Panc1 (cell line): ENCODE measurements around the gene HES5. TPM values are rescaled to one million over a fixed set of nuclear protein-coding genes. Genes with fewer than 3 reads are reported as not detected.
A peak's percentile ranks its signal among the peaks of the same experiment; 100 is the strongest.

Experiments
- ATAC-seq: fragments of 200-7000 bp; cut with Tn5 transposase; 2 replicates; pipeline ENCODE4 v1.9.1; 2020; ENCODE audit warnings: mild to moderate bottlenecking, moderate library complexity
- BruUV-seq: library from RNA; stranded (reverse); fragments of 400-500 nt; replicated peaks from 2 replicates; lab custom pipeline; 2021; lab: Mats Ljungman, UMichigan
- CTCF ChIA-PET: fragments of 300-600 bp; sonication (Branson Sonifier 250); formaldehyde crosslinking; loops from one replicate; lab custom pipeline; 2022; ENCODE audit warnings: antibody characterized with exemption; lab: Charles Lee
- POLR2A ChIA-PET: fragments of 300-600 bp; sonication (Branson Sonifier 250); formaldehyde crosslinking; loops from one replicate; lab custom pipeline; 2022; ENCODE audit warnings: antibody characterized with exemption; lab: Charles Lee
- DNase-seq: peaks from one replicate; pipeline ENCODE4 v3.0.0-alpha.2; 2010; ENCODE audit warnings: low read depth, low spot score
- H3K27ac ChIP-seq: 2 replicates; pipeline ENCODE4 v1.5.1; 2011; ENCODE audit warnings: mild to moderate bottlenecking, low read length, inconsistent platforms
- H3K27me3 ChIP-seq: fragments of 200-500 bp; sonication (Bioruptor generic); 2 replicates; pipeline ENCODE4 v1.6.0; 2014; ENCODE audit warnings: low read length, inconsistent platforms; ENCODE audit not compliant: control insufficient read depth, insufficient read depth
- H3K36me3 ChIP-seq: fragments of 200-500 bp; sonication (Bioruptor generic); 2 replicates; pipeline ENCODE4 v1.5.1; 2014; ENCODE audit warnings: inconsistent platforms, mild to moderate bottlenecking, low read length, moderate library complexity; ENCODE audit not compliant: control insufficient read depth, insufficient read depth
- H3K4me1 ChIP-seq: 2 replicates; pipeline ENCODE4 v1.5.1; 2011; ENCODE audit warnings: inconsistent platforms, mild to moderate bottlenecking, low read length, moderate library complexity; ENCODE audit not compliant: control insufficient read depth, insufficient read depth
- H3K4me3 ChIP-seq, 2 experiments: 2 replicates each; pipeline ENCODE4 v1.5.1; 2011 to 2012; ENCODE audit warnings: low read depth in 2 of 2, low read length in 2 of 2, mild to moderate bottlenecking in 2 of 2, inconsistent platforms in 1 of 2, moderate library complexity in 1 of 2
- H3K9me3 ChIP-seq: fragments of 200-500 bp; sonication (Bioruptor generic); 2 replicates; pipeline ENCODE4 v1.5.1; 2014; ENCODE audit warnings: low read depth, mild to moderate bottlenecking, inconsistent platforms, low read length, moderate library complexity; ENCODE audit not compliant: control insufficient read depth, insufficient read depth
- CTCF ChIP-seq: fragments of 450-650 bp; IDR thresholded peaks from 2 replicates; pipeline ENCODE4 v1.5.1; 2017; ENCODE audit warnings: mild to moderate bottlenecking
- POLR2AphosphoS5 ChIP-seq: IDR thresholded peaks from 2 replicates; pipeline ENCODE4 v1.6.1; 2012; ENCODE audit warnings: mild to moderate bottlenecking, low read depth, low read length, moderate library complexity
- REST ChIP-seq, 2 experiments: IDR thresholded peaks; 2 replicates each; pipeline ENCODE4 v1.6.1; 2011 to 2012; ENCODE audit warnings: low read depth in 2 of 2, control low read depth in 1 of 2, low read length in 1 of 2, mild to moderate bottlenecking in 1 of 2, moderate library complexity in 1 of 2; ENCODE audit not compliant: insufficient read depth in 1 of 2
- SIN3A ChIP-seq: IDR thresholded peaks from 2 replicates; pipeline ENCODE4 v1.6.1; 2012; ENCODE audit warnings: low read depth, mild to moderate bottlenecking, low read length, moderate library complexity, borderline replicate concordance; ENCODE audit not compliant: insufficient read depth
- TCF7L2 ChIP-seq: IDR thresholded peaks from 2 replicates; pipeline ENCODE4 v1.6.1; 2011; ENCODE audit warnings: mild to moderate bottlenecking, low read depth, low read length, inconsistent platforms
- in situ Hi-C: cut with HindIII; loops from 2 replicates; pipeline ENCODE4 v1.10.0; 2016; ENCODE audit warnings: low sequenced_read_pairs, low pct_unique_long_range_greater_than_20kb
- intact Hi-C: fragments of 100-400 bp; cut with micrococcal nuclease; formaldehyde crosslinking; loops from one replicate; pipeline ENCODE4 v1.10.0; 2022; ENCODE audit not compliant: unreplicated experiment
- total RNA-seq: library from RNA; stranded (reverse); gene quantifications from one replicate; pipeline ENCODE4 v1.2.1, GENCODE V29; 2021; ENCODE audit not compliant: unreplicated experiment

Gene HES5
- total RNA-seq, 1 experiment from 2014 or later, result not detected

DNA sequence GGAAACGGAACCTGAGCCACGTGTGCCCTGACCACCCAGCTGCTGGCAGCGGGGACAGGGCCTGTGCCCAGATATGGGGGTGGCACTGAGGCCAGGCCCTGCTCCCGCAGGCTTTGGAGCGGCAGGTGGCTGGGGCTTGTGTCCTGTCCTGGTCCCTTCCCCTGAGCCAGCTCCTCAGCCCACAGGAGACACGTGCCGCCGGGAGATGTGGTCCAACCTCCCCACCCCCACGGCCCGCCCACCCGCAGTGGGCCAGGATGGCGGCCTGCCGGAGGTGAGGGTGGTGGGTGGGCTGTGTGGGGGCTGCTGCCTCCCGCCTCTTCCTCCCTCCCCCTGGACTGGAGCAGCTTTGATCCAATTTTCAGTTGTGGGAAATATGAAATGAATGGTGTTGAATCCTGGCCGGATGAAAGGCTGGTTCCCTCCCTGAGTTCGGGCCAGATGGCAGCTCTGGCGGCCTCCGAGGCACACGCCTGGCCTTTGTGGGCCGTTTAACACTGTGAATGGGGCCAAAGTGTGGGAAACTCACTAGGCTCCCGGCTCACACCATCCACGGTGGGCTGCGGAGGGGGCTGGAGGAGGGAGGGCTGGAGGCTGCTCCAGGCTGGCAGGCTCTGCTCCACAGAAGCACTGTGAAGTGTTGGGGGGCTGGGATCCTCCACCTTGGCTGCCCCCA lies 2.6 kb upstream of the HES5 start:
- ATAC-seq (no peak), DNase-seq (no peak)
- Histone ChIP-seq H3K27ac (no peak overlapping the region), H3K9me3 (no peaks in the 10 kb centered on the region), H3K4me3 (no peak overlapping the region), H3K36me3 (no peaks in the 10 kb centered on the region), H3K27me3 (no peaks in the 10 kb centered on the region), H3K4me1 (peaks cover 52% of the 10 kb centered on the region)
- no TSS peak for BruUV-seq
- CTCF ChIA-PET, result interaction anchor here (0.5 kb wide), 1 partner anchor 101 kb away, joined by 3 read pairs; no protein-coding TSS in a partner anchor
- POLR2A ChIA-PET, result no interaction called here
- no peak for TF ChIP-seq TCF7L2
- TF ChIP-seq REST (IDR thresholded peaks at IDR 0.05; ENCODE audit: insufficient read depth in 1 of 2, low read depth in 2 of 2, low read length in 1 of 2), result no peak
- TF ChIP-seq CTCF, result no peak
- no peak for TF ChIP-seq SIN3A
- no peak for TF ChIP-seq POLR2AphosphoS5
- in situ Hi-C loops (no loop called here), intact Hi-C loops (no loop called here)

GRCh38 chr1:2530513-2531361 lies 674 bp upstream of the HES5 start:
- CTCF ChIA-PET, result no interaction called here
- peaks cover 50% of the 10 kb centered on the region for H3K4me1 ChIP-seq
- TF ChIP-seq CTCF, result no peak
- no peak for TF ChIP-seq TCF7L2
- TF ChIP-seq POLR2AphosphoS5, result no peak
- no peak for TF ChIP-seq SIN3A
- TF ChIP-seq REST (IDR thresholded peaks at IDR 0.05; ENCODE audit: insufficient read depth in 1 of 2, low read depth in 2 of 2, low read length in 1 of 2), result no peak

More at GRCh38 chr1:2530513-2531361, 674 bp upstream of the HES5 start:
- DNase-seq (no peak), ATAC-seq (no peak)
- H3K36me3 ChIP-seq, result no peaks in the 10 kb centered on the region
- H3K4me3 ChIP-seq, result no peak overlapping the region
- in situ Hi-C loops (no loop called here), intact Hi-C loops (no loop called here)
- H3K27me3 ChIP-seq, result no peaks in the 10 kb centered on the region
- peak overlapping the region; percentile 59; the same call in 1 of the 2 replicates for H3K27ac ChIP-seq
- no peaks in the 10 kb centered on the region for H3K9me3 ChIP-seq
- BruUV-seq, result no TSS peak
- POLR2A ChIA-PET, result interaction anchor here (0.6 to 0.7 kb wide), 2 partner anchors 15 to 338 kb away, joined by 3 to 4 read pairs; no protein-coding TSS in a partner anchor
